Measurements from ENCODE around the gene TLCD3A. TPM values are rescaled to one million over a fixed set of nuclear protein-coding genes. Genes with fewer than 3 reads are reported as not detected.

TLCD3A gene
- total and polyA plus RNA-seq, 2 donors (not counting 1 experiment from before 2014, with no cell fraction given), result 7.6 to 54.7 TPM

DNA sequence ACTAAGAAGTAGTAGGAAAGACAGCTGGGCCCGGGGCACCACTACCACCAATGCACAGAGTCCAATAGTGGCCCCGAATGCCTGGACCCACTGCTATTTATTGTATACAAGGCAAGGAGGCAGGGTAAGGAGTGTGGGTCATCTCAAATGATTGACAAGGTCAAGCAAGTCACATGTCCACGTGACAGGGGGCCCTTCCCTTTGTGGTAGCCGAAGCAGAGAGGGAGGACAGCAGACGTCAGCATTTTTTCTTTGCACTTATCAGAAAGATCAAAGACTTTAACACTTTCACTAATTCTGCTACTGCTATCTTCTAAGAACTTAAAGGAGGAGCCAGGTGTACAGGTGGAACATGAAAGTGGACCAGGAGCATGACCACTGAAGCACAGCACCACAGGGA is 24.3 kb upstream of the TLCD3A start:
- peaks cover 44% of the 10 kb centered on the region for H3K79me2 ChIP-seq (ENCODE audit: control insufficient read depth, insufficient read depth, low read length)
- H3K4me1 ChIP-seq (ENCODE audit: control insufficient read depth, extremely low read depth, insufficient read depth, low read length), result peaks cover 3% of the 10 kb centered on the region
- no peak overlapping the region for H3K4me3 ChIP-seq (replicated peaks in 1 of 4; ENCODE audit: control extremely low read depth in 1 of 4, insufficient read depth in 1 of 4, low read depth in 3 of 4, low read length in 4 of 4)
- H3K9me3 ChIP-seq (ENCODE audit: control insufficient read depth, insufficient read depth, low read depth, low read length), result no peaks in the 10 kb centered on the region
- no peak overlapping the region for H2AFZ ChIP-seq (ENCODE audit: low read length)
- no peak overlapping the region for H3K9ac ChIP-seq (ENCODE audit: insufficient read depth, low read length)
- no peak overlapping the region for H3K4me2 ChIP-seq (ENCODE audit: extremely low read depth, insufficient read depth, low read length)
- H4K20me1 ChIP-seq (ENCODE audit: control insufficient read depth, extremely low read depth, insufficient read depth, low read length), result no peaks in the 10 kb centered on the region
- DNase-seq (ENCODE audit: low read depth in 2 of 2), result no peak
- no peak overlapping the region for H3K27ac ChIP-seq (ENCODE audit: insufficient read depth, low read length)
- no peak for TF ChIP-seq EZH2 (IDR thresholded peaks at IDR 0.05; ENCODE audit: low read length, missing control alignments)
- TF ChIP-seq, protein P1, sequence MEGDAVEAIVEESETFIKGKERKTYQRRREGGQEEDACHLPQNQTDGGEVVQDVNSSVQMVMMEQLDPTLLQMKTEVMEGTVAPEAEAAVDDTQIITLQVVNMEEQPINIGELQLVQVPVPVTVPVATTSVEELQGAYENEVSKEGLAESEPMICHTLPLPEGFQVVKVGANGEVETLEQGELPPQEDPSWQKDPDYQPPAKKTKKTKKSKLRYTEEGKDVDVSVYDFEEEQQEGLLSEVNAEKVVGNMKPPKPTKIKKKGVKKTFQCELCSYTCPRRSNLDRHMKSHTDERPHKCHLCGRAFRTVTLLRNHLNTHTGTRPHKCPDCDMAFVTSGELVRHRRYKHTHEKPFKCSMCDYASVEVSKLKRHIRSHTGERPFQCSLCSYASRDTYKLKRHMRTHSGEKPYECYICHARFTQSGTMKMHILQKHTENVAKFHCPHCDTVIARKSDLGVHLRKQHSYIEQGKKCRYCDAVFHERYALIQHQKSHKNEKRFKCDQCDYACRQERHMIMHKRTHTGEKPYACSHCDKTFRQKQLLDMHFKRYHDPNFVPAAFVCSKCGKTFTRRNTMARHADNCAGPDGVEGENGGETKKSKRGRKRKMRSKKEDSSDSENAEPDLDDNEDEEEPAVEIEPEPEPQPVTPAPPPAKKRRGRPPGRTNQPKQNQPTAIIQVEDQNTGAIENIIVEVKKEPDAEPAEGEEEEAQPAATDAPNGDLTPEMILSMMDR (conservative IDR thresholded peaks at IDR 0.05 in 1 of 2, IDR thresholded peaks at IDR 0.05 in 1 of 2; ENCODE audit: low read depth in 1 of 2, low read length in 2 of 2), result no peak
- peaks cover 3% of the 10 kb centered on the region for H3K36me3 ChIP-seq (ENCODE audit: control insufficient read depth, insufficient read depth, low read length)
- H3K27me3 ChIP-seq (ENCODE audit: control insufficient read depth, insufficient read depth, low read length), result no peaks in the 10 kb centered on the region

DNA sequence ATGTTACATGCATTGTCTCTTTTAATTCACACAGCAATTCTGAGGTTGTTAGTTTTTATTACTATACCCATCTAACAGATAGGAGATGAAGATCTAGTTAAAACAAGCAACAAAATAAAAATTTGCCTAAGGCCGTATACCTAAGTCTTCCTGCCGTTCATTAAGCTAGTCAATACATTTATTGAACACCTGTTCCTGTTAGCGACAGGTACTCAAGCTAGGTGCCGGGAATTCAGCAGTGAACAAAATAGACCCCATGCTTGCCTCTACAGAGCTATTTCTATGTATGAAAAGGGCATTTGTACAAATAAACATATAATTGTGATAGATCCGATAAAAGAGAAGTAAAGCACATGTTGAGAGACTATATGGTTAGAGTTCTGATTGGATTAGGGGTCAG is 14.3 kb upstream of the TLCD3A start:
- Histone ChIP-seq H3K79me2 (ENCODE audit: control insufficient read depth, insufficient read depth, low read length) (peaks cover 15% of the 10 kb centered on the region), H2AFZ (ENCODE audit: low read length) (no peak overlapping the region), H3K9ac (ENCODE audit: insufficient read depth, low read length) (no peak overlapping the region), H4K20me1 (ENCODE audit: control insufficient read depth, extremely low read depth, insufficient read depth, low read length) (no peaks in the 10 kb centered on the region), H3K4me3 (replicated peaks in 1 of 4; ENCODE audit: control extremely low read depth in 1 of 4, insufficient read depth in 1 of 4, low read depth in 3 of 4, low read length in 4 of 4) (no peak overlapping the region), H3K36me3 (ENCODE audit: control insufficient read depth, insufficient read depth, low read length) (no peaks in the 10 kb centered on the region), H3K9me3 (ENCODE audit: control insufficient read depth, insufficient read depth, low read depth, low read length) (no peaks in the 10 kb centered on the region), H3K4me1 (ENCODE audit: control insufficient read depth, extremely low read depth, insufficient read depth, low read length) (peaks cover 3% of the 10 kb centered on the region), H3K27me3 (ENCODE audit: control insufficient read depth, insufficient read depth, low read length) (no peaks in the 10 kb centered on the region), H3K4me2 (ENCODE audit: extremely low read depth, insufficient read depth, low read length) (no peak overlapping the region), H3K27ac (ENCODE audit: insufficient read depth, low read length) (no peak overlapping the region)
- no peak for DNase-seq (ENCODE audit: low read depth in 2 of 2)
- TF ChIP-seq, protein P1 (conservative IDR thresholded peaks at IDR 0.05 in 1 of 2, IDR thresholded peaks at IDR 0.05 in 1 of 2; ENCODE audit: low read depth in 1 of 2, low read length in 2 of 2), result no peak
- TF ChIP-seq EZH2 (IDR thresholded peaks at IDR 0.05; ENCODE audit: low read length, missing control alignments), result no peak

DNA sequence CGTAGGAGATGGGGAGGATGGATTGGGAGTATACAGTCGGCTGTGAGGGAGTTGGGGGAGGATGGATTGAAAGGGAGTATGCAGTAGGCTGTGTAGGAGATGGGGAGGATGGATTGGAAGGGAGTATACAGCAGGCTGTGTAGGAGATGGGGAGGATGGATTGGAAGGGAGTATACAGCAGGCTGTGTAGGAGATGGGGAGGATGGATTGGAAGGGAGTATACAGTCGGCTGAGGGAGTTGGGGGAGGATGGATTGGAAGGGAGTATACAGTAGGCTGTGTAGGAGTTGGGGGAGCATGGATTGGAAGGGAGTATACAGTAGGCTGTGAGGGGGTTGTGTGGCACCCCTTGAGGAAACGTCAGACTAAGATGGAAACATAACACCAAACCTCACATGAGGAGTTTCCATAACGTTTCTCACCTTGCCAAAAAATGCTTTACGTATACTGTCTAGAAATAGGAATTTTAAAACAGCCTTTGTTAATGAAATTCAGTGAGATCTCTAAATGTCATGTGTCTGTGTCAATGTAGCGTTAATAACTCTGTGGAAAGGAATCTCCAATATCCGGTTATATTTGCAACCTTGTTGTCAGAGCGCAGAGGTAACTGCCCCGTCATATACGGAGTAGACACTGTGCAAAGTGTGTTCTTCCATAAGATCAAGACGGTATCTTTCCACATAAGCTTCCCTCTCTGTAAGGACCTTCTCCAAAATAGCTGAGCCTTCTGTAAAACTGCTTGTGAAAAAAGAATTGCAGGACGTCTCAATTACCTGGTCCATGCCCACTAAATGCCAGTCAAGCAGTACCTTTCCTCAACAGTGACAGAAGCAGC is 11.5 kb upstream of the TLCD3A start:
- H4K20me1 ChIP-seq (ENCODE audit: control insufficient read depth, extremely low read depth, insufficient read depth, low read length), result no peaks in the 10 kb centered on the region
- no peak overlapping the region for H2AFZ ChIP-seq (ENCODE audit: low read length)
- no peak overlapping the region for H3K9ac ChIP-seq (ENCODE audit: insufficient read depth, low read length)

More for the DNA sequence above, 11.5 kb upstream of the TLCD3A start:
- H3K9me3 ChIP-seq (ENCODE audit: control insufficient read depth, insufficient read depth, low read depth, low read length), result no peaks in the 10 kb centered on the region
- H3K27ac ChIP-seq (ENCODE audit: insufficient read depth, low read length), result no peak overlapping the region
- H3K27me3 ChIP-seq (ENCODE audit: control insufficient read depth, insufficient read depth, low read length), result no peaks in the 10 kb centered on the region
- H3K4me1 ChIP-seq (ENCODE audit: control insufficient read depth, extremely low read depth, insufficient read depth, low read length), result no peaks in the 10 kb centered on the region
- H3K4me3 ChIP-seq (replicated peaks in 1 of 4; ENCODE audit: control extremely low read depth in 1 of 4, insufficient read depth in 1 of 4, low read depth in 3 of 4, low read length in 4 of 4), result no peak overlapping the region
- no peaks in the 10 kb centered on the region for H3K79me2 ChIP-seq (ENCODE audit: control insufficient read depth, insufficient read depth, low read length)
- TF ChIP-seq, protein P1 (conservative IDR thresholded peaks at IDR 0.05 in 1 of 2, IDR thresholded peaks at IDR 0.05 in 1 of 2; ENCODE audit: low read depth in 1 of 2, low read length in 2 of 2), result no peak
- TF ChIP-seq EZH2 (IDR thresholded peaks at IDR 0.05; ENCODE audit: low read length, missing control alignments), result no peak
- no peak for DNase-seq (ENCODE audit: low read depth in 2 of 2)
- H3K4me2 ChIP-seq (ENCODE audit: extremely low read depth, insufficient read depth, low read length), result no peak overlapping the region
- H3K36me3 ChIP-seq (ENCODE audit: control insufficient read depth, insufficient read depth, low read length), result no peaks in the 10 kb centered on the region

Measured in fibroblast of lung (primary cell).